Measurements from ENCODE around the gene IFT81. TPM values are rescaled to one million over a fixed set of nuclear protein-coding genes. Genes with fewer than 3 reads are reported as not detected.
A peak's percentile ranks its signal among the peaks of the same experiment; 100 is the strongest.

IFT81 gene
- total RNA-seq, 1 donor, result 18.5 TPM

- Histone ChIP-seq H3K4me1 (ENCODE audit: insufficient read depth, low read length) (peaks cover 31% of the 10 kb centered on the region), H3K27ac (ENCODE audit: low read depth, low read length) (peak overlapping the region; percentile 46)
- no peak for TF ChIP-seq CTCF (IDR thresholded peaks at IDR 0.05; ENCODE audit: extremely low read depth, low read depth, low read length)
Measured at GRCh38 chr12:110266381-110266960, 142.3 kb downstream of the IFT81 start.

GRCh38 chr12:110266980-110267620 lies 142.9 kb downstream of the IFT81 start:
- Histone ChIP-seq H3K27ac (ENCODE audit: low read depth, low read length) (peak overlapping the region; percentile 60), H3K4me2 (ENCODE audit: insufficient read depth, low read length) (peak overlapping the region; percentile 67), H3K4me3 (ENCODE audit: insufficient read depth, low read length) (peak overlapping the region; percentile 20), H3K27me3 (ENCODE audit: insufficient read depth, low read length) (no peaks in the 10 kb centered on the region), H2AFZ (ENCODE audit: low read length) (peak overlapping the region; percentile 37), H3K36me3 (ENCODE audit: insufficient read depth, low read length) (no peaks in the 10 kb centered on the region), H3K4me1 (ENCODE audit: insufficient read depth, low read length) (peaks cover 31% of the 10 kb centered on the region), H3K79me2 (ENCODE audit: insufficient read depth, low read length) (no peaks in the 10 kb centered on the region), H4K20me1 (ENCODE audit: insufficient read depth, low read length) (no peaks in the 10 kb centered on the region), H3K9me3 (ENCODE audit: low read depth, low read length) (no peaks in the 10 kb centered on the region)
- TF ChIP-seq CTCF (IDR thresholded peaks at IDR 0.05; ENCODE audit: extremely low read depth, low read depth, low read length), result no peak
- DNase-seq (ENCODE audit: insufficient read length, low spot score, missing footprints), result peak; percentile 62

More at GRCh38 chr12:110266381-110266960, 142.3 kb downstream of the IFT81 start:
- Histone ChIP-seq H2AFZ (ENCODE audit: low read length) (no peak overlapping the region), H4K20me1 (ENCODE audit: insufficient read depth, low read length) (no peaks in the 10 kb centered on the region), H3K79me2 (ENCODE audit: insufficient read depth, low read length) (no peaks in the 10 kb centered on the region), H3K27me3 (ENCODE audit: insufficient read depth, low read length) (no peaks in the 10 kb centered on the region), H3K9me3 (ENCODE audit: low read depth, low read length) (no peaks in the 10 kb centered on the region), H3K4me2 (ENCODE audit: insufficient read depth, low read length) (peak overlapping the region; percentile 67), H3K36me3 (ENCODE audit: insufficient read depth, low read length) (no peaks in the 10 kb centered on the region), H3K4me3 (ENCODE audit: insufficient read depth, low read length) (no peak overlapping the region)
- no peak for DNase-seq (ENCODE audit: insufficient read length, low spot score, missing footprints)

Other genes with a start within 250 kb of the IFT81 start
- gene GLTP, start 243.8 kb upstream of the IFT81 start, total RNA-seq, result 50.3 and 50.7 TPM in 2 replicates
- gene TCHP, start 224.1 kb upstream of the IFT81 start, total RNA-seq, result 7.7 and 8.7 TPM in 2 replicates
- 43.4 and 45.4 TPM in 2 replicates for gene GIT2, start 128.0 kb upstream of the IFT81 start, total RNA-seq
- gene ANKRD13A, start 124.9 kb upstream of the IFT81 start, total RNA-seq, result 94.1 and 113 TPM in 2 replicates
- 7.6 and 9.4 TPM in 2 replicates for gene C12orf76, start 75.8 kb upstream of the IFT81 start, total RNA-seq
- gene ATP2A2, start 156.9 kb downstream of the IFT81 start, total RNA-seq, result 105 and 107 TPM in 2 replicates